ENCODE data around the gene BHLHE41. TPM values are rescaled to one million over a fixed set of nuclear protein-coding genes. Genes with fewer than 3 reads are reported as not detected.

Gene BHLHE41
- total and polyA plus RNA-seq, 9 of the 15 experiments (the other 6 are each of a cell fraction or from before 2014, with no cell fraction given), result not detected

DNA sequence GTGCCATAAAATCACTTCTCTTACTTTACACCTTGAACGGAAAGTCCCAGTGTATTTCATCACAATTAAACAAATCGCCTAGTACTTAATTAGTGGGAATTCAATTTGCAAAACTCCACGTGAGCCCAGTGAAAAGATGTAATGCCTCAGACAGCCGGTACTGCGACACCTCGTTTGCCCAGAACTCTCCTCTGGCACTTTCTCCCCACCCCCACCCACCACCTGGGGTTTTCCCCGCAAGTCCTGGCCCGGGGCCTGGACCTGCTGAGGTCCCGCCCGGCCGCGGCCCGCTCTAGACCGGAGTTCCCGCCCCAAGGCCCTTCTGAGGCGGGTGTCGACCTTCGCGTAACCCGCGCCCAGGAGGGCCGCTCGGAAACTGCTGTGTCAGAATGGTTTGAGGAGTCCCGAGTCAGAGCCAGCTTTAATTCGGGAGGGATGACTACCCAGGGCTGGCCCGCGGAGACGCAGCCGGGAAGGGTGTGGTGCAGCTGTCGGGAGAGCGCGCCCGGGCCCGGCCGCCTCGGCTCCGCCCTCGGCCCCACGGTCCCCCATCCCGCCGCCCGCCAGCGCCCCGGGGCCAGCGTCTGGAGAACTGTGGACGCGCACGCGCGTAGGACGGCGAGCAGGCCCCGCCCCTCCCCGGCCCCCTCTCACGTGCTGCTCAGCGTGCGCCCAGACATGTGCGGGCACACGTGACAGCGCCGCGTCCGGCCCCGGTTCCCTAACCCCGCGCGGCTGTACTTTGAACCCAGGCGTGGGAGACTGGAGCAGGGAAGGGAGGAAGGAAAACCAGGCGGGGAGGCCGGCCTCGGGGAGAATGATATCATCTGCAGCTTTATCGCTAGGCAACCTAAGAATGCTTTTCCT lies 10.8 kb downstream of the BHLHE41 start (continued):
- TF ChIP-seq, protein P1, sequence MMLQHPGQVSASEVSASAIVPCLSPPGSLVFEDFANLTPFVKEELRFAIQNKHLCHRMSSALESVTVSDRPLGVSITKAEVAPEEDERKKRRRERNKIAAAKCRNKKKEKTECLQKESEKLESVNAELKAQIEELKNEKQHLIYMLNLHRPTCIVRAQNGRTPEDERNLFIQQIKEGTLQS (IDR thresholded peaks at IDR 0.05), result peak; percentile 57; the same call in 1 of the 2 replicates
- TF ChIP-seq, protein P1 (CRISPR knock-in tag; conservative IDR thresholded peaks at IDR 0.05), result no peak
- TF ChIP-seq ZNF282 (CRISPR knock-in tag; IDR thresholded peaks at IDR 0.05) (no peak), MTA2 (IDR thresholded peaks at IDR 0.05; ENCODE audit: low read depth) (no peak), MAZ (CRISPR knock-in tag; conservative IDR thresholded peaks at IDR 0.05 in 1 of 2, IDR thresholded peaks at IDR 0.05 in 1 of 2) (peak; percentile 78 to 94), TRIM24 (IDR thresholded peaks at IDR 0.05) (no peak), E2F5 (CRISPR knock-in tag; IDR thresholded peaks at IDR 0.05) (0 out of 2 replicates have a peak, but pooled peaks have one; percentile 38), ZNF277 (CRISPR knock-in tag; IDR thresholded peaks at IDR 0.05; ENCODE audit: borderline replicate concordance) (no peak), TRIM28 (IDR thresholded peaks at IDR 0.05) (no peak), KDM4B (IDR thresholded peaks at IDR 0.05; ENCODE audit: borderline replicate concordance in 2 of 2, low read depth in 1 of 2) (no peak), ZNF133 (CRISPR knock-in tag; IDR thresholded peaks at IDR 0.05) (no peak), TCF7 (IDR thresholded peaks at IDR 0.05; ENCODE audit: borderline replicate concordance) (no peak), TCFL5 (CRISPR knock-in tag; conservative IDR thresholded peaks at IDR 0.05) (no peak), ZNF507 (tag; conservative IDR thresholded peaks at IDR 0.05) (no peak), ZSCAN32 (CRISPR knock-in tag; IDR thresholded peaks at IDR 0.05) (no peak), NR2C1 (IDR thresholded peaks at IDR 0.05) (no peak; the same call in 1 of the 2 replicates), NR2C1 (tag; IDR thresholded peaks at IDR 0.05) (no peak), THAP7 (CRISPR knock-in tag; IDR thresholded peaks at IDR 0.05) (no peak), ZNF24 (IDR thresholded peaks at IDR 0.05) (no peak), ZNF583 (CRISPR knock-in tag; IDR thresholded peaks at IDR 0.05) (no peak), HMBOX1 (IDR thresholded peaks at IDR 0.05) (no peak), CXXC5 (CRISPR knock-in tag; IDR thresholded peaks at IDR 0.05) (peak; percentile 97), TARDBP (IDR thresholded peaks at IDR 0.05) (no peak), PYGO2 (tag; IDR thresholded peaks at IDR 0.05) (no peak), KAT7 (CRISPR knock-in tag; IDR thresholded peaks at IDR 0.05; ENCODE audit: borderline replicate concordance) (no peak), POLR2H (tag; IDR thresholded peaks at IDR 0.05; ENCODE audit: low read depth) (no peak)

Data from K562 (cell line).